PC-9 (cell line): ENCODE measurements around the gene FBXO10. TPM values are rescaled to one million over a fixed set of nuclear protein-coding genes. Genes with fewer than 3 reads are reported as not detected.

Source experiments
- BruUV-seq: library from RNA; stranded (reverse); fragments of 400-500 nt; replicated peaks from 2 replicates; lab custom pipeline; 2021; lab: Mats Ljungman, UMichigan
- CTCF ChIA-PET: fragments of 300-600 bp; sonication (Branson Sonifier 250); formaldehyde crosslinking; loops from one replicate; lab custom pipeline; 2022; ENCODE audit warnings: antibody characterized with exemption; lab: Charles Lee
- POLR2A ChIA-PET: fragments of 300-600 bp; sonication (Branson Sonifier 250); formaldehyde crosslinking; loops from one replicate; lab custom pipeline; 2022; ENCODE audit warnings: antibody characterized with exemption; ENCODE audit not compliant: unreplicated experiment; lab: Charles Lee
- DNase-seq, 2 experiments: peaks; one replicate each; pipeline versions ENCODE4 v3.0.0 to v3.0.0-alpha.2; 2015 to 2022; ENCODE audit warnings: mixed read lengths in 1 of 2
- H2AFZ ChIP-seq: fragments of 200-600 bp; sonication (generic); 2 replicates; pipeline ENCODE4 v1.8.1; 2017; ENCODE audit warnings: antibody characterized with exemption
- H3F3A ChIP-seq: fragments of 200-600 bp; sonication (generic); 2 replicates; pipeline ENCODE4 v1.8.1; 2017; ENCODE audit warnings: antibody characterized with exemption, mild to moderate bottlenecking, low read depth; ENCODE audit not compliant: insufficient read depth
- H3K27ac ChIP-seq: fragments of 200-600 bp; sonication (generic); 2 replicates; pipeline ENCODE4 v1.6.1; 2016; ENCODE audit warnings: mixed run types
- H3K27me3 ChIP-seq: fragments of 200-600 bp; sonication (generic); 2 replicates; pipeline ENCODE4 v1.6.1; 2016; ENCODE audit warnings: low read depth, mixed run types; ENCODE audit not compliant: insufficient read depth
- H3K36me3 ChIP-seq: fragments of 200-600 bp; sonication (generic); 2 replicates; pipeline ENCODE4 v1.6.1; 2016; ENCODE audit warnings: low read depth, mixed run types
- H3K4me1 ChIP-seq: fragments of 200-600 bp; sonication (generic); replicated peaks from 2 replicates; pipeline ENCODE4 v1.6.1; 2016; ENCODE audit warnings: mixed run types; ENCODE audit not compliant: insufficient read depth
- H3K4me2 ChIP-seq: fragments of 200-600 bp; sonication (generic); 2 replicates; pipeline ENCODE4 v1.6.1; 2017; ENCODE audit warnings: mixed run types
- H3K4me3 ChIP-seq: fragments of 200-600 bp; sonication (generic); 2 replicates; pipeline ENCODE4 v1.6.1; 2016; ENCODE audit warnings: mixed run types
- H3K79me2 ChIP-seq: fragments of 200-600 bp; sonication (generic); 2 replicates; pipeline ENCODE4 v1.6.1; 2017; ENCODE audit warnings: low read depth, mixed run types
- H3K9me2 ChIP-seq: fragments of 200-600 bp; sonication (generic); 2 replicates; pipeline ENCODE4 v1.8.1; 2017; ENCODE audit warnings: mild to moderate bottlenecking; ENCODE audit not compliant: insufficient read depth
- H3K9me3 ChIP-seq: fragments of 200-600 bp; sonication (generic); 2 replicates; pipeline ENCODE4 v1.8.1; 2016; ENCODE audit warnings: low read depth; ENCODE audit not compliant: insufficient read depth
- H4K20me1 ChIP-seq: fragments of 200-600 bp; sonication (generic); 2 replicates; pipeline ENCODE4 v1.8.1; 2017; ENCODE audit not compliant: insufficient read depth
- CTCF ChIP-seq: fragments of 200-600 bp; sonication (generic); conservative IDR thresholded peaks from 2 replicates; pipeline ENCODE4 v1.6.1; 2017; ENCODE audit warnings: mixed run types, antibody characterized with exemption, mild to moderate bottlenecking, moderate library complexity
- EZH2 ChIP-seq: fragments of 200-600 bp; sonication (generic); IDR thresholded peaks from 2 replicates; pipeline ENCODE4 v1.8.0; 2017; ENCODE audit warnings: antibody characterized with exemption, low read depth
- intact Hi-C: fragments of 100-400 bp; cut with micrococcal nuclease; formaldehyde crosslinking; loops from one replicate; pipeline ENCODE4 v1.10.0; 2022; ENCODE audit not compliant: unreplicated experiment
- total RNA-seq: library from RNA; stranded (reverse); gene quantifications from 2 replicates; pipeline ENCODE4 v1.2.3, GENCODE V29; 2021

FBXO10 gene
- total RNA-seq, 1 experiment from 2014 or later, result 3.7 TPM

- no peaks in the 10 kb centered on the region for H4K20me1 ChIP-seq
- no peaks in the 10 kb centered on the region for H3K27me3 ChIP-seq
- H3K9me2 ChIP-seq, result no peaks in the 10 kb centered on the region
- H3K4me1 ChIP-seq, result no peaks in the 10 kb centered on the region
- no TSS peak for BruUV-seq
- no peak overlapping the region for H3K4me2 ChIP-seq
- H2AFZ ChIP-seq, result no peak overlapping the region
- no peak for DNase-seq
- no peak overlapping the region for H3K4me3 ChIP-seq
- ChIA-PET CTCF (no interaction called here), POLR2A (no interaction called here)
- H3F3A ChIP-seq, result no peaks in the 10 kb centered on the region
- H3K27ac ChIP-seq, result no peak overlapping the region
- no peak for TF ChIP-seq EZH2
- no peak for TF ChIP-seq CTCF
- no peaks in the 10 kb centered on the region for H3K9me3 ChIP-seq
- intact Hi-C loops, result no loop called here
- H3K36me3 ChIP-seq, result no peaks in the 10 kb centered on the region
- H3K79me2 ChIP-seq, result no peaks in the 10 kb centered on the region
Observed at GRCh38 chr9:37625036-37625757, 49.0 kb upstream of the FBXO10 start.

GRCh38 chr9:37624073-37624472 lies 47.9 kb upstream of the FBXO10 start:
- POLR2A ChIA-PET, result no interaction called here
- intact Hi-C loops, result no loop called here

GRCh38 chr9:37623267-37623666 lies 47.1 kb upstream of the FBXO10 start:
- Histone ChIP-seq H3K4me2 (no peak overlapping the region), H3K36me3 (no peaks in the 10 kb centered on the region), H3K79me2 (no peaks in the 10 kb centered on the region), H3K9me2 (no peaks in the 10 kb centered on the region), H3K4me3 (no peak overlapping the region), H3K4me1 (no peaks in the 10 kb centered on the region), H3K27ac (no peak overlapping the region), H3K27me3 (no peaks in the 10 kb centered on the region), H3F3A (no peaks in the 10 kb centered on the region), H3K9me3 (no peaks in the 10 kb centered on the region), H2AFZ (no peak overlapping the region), H4K20me1 (no peaks in the 10 kb centered on the region)
- no peak for DNase-seq
- intact Hi-C loops, result no loop called here
- ChIA-PET CTCF (no interaction called here), POLR2A (no interaction called here)
- TF ChIP-seq CTCF, result no peak
- TF ChIP-seq EZH2, result no peak
- no TSS peak for BruUV-seq

More at GRCh38 chr9:37624073-37624472, 47.9 kb upstream of the FBXO10 start:
- DNase-seq, result no peak
- no peak overlapping the region for H2AFZ ChIP-seq
- no peaks in the 10 kb centered on the region for H3K36me3 ChIP-seq
- TF ChIP-seq EZH2 (no peak), CTCF (no peak)
- no peaks in the 10 kb centered on the region for H4K20me1 ChIP-seq
- no peaks in the 10 kb centered on the region for H3K79me2 ChIP-seq
- H3K4me3 ChIP-seq, result no peak overlapping the region
- BruUV-seq, result no TSS peak
- H3K4me1 ChIP-seq, result no peaks in the 10 kb centered on the region
- H3K9me2 ChIP-seq, result no peaks in the 10 kb centered on the region
- H3K27ac ChIP-seq, result no peak overlapping the region
- H3K9me3 ChIP-seq, result no peaks in the 10 kb centered on the region
- no peaks in the 10 kb centered on the region for H3F3A ChIP-seq
- H3K27me3 ChIP-seq, result no peaks in the 10 kb centered on the region
- H3K4me2 ChIP-seq, result no peak overlapping the region
- CTCF ChIA-PET, result no interaction called here
